Right renal cortex interstitium (tissue), 3 donors: Measurements from ENCODE around the gene HDAC2. TPM values are rescaled to one million over a fixed set of nuclear protein-coding genes. Genes with fewer than 3 reads are reported as not detected.
"Not testable (repeated sequence)": the region's sequence is repeated elsewhere in the genome, so short reads cannot be mapped to it uniquely, and the experiment has no call there.

Experiments
- DNase-seq, 3 donors: peaks; one replicate each; pipeline ENCODE4 v3.0.0-alpha.2; 2013; ENCODE audit warnings: low read depth in 3 of 3, low spot score in 2 of 3
- polyA plus RNA-seq, 3 donors: library from polyadenylated mRNA; unstranded; fragments of 120-200 nt; gene quantifications; one replicate each; pipeline ENCODE4 v1.2.1, GENCODE V29; 2013; ENCODE audit not compliant: insufficient read length in 3 of 3

Gene HDAC2
- polyA plus RNA-seq, 3 donors: 272 to 282 (median 277) TPM

- DNase-seq: no peak
Observed at GRCh38 chr6:113920663-113921267, 50.2 kb downstream of the HDAC2 start.

DNA sequence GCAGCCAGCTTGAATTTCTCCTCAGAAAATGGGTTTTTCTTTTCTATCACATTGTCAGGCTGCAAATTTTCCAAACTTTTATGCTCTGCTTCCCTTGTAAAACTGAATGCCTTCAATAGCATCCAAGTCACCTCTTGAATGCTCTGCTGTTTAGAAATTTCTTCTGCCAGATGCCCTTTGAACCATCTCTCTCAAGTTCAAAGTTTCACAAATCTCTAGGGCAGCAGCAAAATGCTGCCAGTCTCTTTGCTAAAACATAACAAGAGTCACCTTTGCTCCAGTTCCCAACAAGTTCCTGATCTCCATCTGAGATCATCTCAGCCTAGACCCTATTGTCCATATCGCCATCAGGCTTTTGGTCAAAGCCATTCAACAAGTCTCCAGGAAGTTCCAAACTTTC is 60.7 kb downstream of the HDAC2 start:
- DNase-seq: not testable (repeated sequence)

- peak; percentile 55 to 64 (median 63) for DNase-seq
Observed at GRCh38 chr6:113909224-113909856, 61.6 kb downstream of the HDAC2 start.

GRCh38 chr6:113908801-113909200 is 62.1 kb downstream of the HDAC2 start:
- DNase-seq: no peak

- no peak for DNase-seq
Observed at GRCh38 chr6:113907102-113907815, 63.7 kb downstream of the HDAC2 start.

- peak; percentile 38 to 44 (median 42) for DNase-seq
Observed at GRCh38 chr6:113903666-113904330, 67.2 kb downstream of the HDAC2 start.

- no peak for DNase-seq
Observed at GRCh38 chr6:113901482-113901881, 69.5 kb downstream of the HDAC2 start.

DNA sequence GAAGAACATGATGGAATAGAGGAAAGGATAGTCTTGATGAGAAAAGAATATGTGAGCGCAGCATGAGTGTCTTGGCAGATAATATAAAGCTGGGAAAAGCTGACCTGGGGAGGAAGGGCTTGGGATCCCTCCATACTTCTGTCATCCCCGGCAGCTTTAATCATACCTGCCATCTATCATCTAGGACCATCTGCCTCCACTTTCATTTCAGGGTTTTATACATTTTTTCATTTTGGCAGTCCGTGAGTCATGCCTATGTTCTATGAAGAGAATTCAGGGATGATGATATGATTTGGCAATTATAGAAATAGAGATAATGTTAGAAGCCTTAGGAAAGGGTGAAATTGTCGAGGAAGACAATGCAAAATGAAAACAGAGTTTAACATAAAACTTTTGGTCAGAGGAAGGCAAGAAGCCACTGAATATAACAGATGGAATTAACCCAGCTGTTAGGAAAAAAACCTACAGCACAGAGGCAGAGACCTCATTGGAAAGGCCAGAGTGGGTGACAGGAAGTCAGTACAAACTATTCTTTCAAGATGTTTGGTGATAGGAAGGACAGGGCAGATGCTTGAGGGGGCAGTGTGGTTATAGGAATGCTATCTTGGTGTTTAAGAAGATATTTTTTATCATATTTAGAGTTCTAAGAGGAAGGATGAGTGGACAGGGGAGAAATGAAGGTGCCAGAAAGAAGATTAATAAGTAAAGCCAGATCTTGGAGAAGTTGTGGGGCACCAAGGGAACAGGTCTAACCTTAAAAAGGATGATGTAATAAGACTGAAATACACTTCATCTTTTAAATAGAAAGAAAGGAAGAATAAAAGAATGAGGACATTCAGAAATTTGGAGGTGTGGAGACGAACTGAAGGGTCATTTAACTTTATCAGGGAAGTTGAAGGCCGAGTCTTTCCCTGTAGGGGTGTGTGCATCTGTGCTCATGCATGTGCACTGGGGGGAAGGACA is 76.0 kb downstream of the HDAC2 start:
- DNase-seq: no peak

DNA sequence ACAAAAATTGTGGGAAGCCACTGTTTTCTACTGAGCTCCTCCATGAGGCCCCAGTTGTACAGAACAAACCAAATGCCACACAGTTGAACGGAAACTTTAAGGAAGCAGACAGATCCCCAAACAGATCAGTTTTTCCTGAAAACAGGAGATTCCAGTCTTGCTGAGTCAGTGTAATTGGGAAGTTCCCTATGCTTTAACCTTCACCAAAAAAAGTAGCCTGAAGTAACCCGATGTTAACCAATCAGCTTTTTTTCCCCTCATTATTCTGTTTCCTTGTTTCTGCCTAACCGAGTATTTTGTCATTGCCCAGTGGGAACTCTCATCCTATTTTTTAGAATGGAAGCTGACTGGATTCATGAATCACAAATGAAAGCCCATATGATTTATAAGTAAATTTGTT is 77.1 kb downstream of the HDAC2 start:
- no peak for DNase-seq

DNA sequence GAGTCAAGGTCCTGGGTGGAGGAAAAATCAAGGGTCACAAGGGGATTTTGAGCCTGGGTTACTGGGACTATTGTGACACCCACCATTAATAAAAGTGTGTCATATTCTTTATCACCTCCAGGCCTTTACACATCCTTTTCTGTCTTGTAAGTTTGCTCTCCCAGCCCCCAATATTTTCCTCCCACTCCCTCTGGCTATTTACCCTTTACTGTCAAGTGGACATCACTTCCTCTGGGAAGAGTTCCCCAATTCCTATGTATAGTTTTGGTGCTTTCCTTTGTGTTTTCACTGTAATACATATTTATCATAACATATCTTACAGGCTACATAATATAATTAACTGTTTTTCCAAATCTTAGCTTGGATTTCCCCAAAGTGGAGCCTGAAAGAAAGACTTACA is 77.5 kb downstream of the HDAC2 start:
- DNase-seq: no peak

GRCh38 chr6:113888956-113889630 is 81.9 kb downstream of the HDAC2 start:
- DNase-seq: no peak

DNA sequence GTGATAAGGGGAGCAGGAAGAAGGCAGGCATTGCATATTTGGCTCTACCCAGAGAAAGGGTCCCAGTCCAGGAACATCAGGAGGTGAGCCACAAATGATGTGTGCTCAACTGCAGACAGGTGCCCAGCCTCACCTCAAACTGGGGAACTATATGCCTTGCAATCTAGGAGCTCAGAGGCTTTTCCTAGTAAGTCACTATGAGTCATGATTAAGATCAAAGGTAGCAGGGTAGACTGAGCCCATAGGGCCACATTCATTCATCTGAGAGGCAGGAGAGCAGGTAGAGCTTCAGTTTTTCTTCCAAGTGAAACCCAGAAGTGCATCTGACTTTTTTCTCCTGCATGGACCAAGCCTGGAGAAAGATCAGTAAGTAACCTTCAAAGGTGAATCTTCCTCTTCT is 82.5 kb downstream of the HDAC2 start:
- DNase-seq: no peak

DNA sequence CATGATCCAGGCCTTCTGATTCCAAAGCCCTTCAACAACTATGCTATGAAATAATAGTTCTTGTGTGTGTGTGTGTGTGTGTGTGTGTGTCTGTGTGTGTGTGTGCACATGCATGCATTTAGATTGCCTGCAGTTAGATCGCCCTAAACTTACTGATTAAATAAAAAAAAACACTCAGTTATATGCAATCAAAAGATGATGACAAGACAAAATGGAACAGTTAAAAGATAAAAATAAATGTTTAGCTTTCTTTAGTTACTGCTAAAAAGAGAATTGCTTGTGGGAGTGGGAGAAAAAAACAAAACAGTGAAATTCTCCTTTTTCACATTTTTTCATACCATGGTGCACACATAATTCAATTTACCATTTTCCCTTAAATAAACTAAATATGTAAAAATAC is 84.4 kb downstream of the HDAC2 start:
- DNase-seq: no peak

DNA sequence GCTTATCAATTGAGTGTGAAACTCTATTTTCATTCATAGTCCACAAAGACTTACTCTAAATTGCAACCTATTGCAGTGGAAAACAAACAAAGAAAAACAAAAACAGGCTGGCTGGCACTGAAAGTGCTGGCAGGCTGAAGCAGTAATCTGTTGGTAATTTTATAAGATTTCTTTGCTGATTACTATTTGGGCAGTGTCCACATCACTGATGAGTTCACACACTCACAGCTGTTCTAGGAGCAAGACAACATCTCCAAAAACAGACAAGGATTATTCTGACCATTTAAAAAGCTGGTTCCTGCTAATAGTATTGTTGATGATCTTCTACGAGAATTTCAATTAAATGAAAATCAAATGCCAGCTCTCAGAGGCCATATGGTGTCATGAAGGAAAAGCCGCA is 86.9 kb downstream of the HDAC2 start:
- no peak for DNase-seq

Other genes starting within 250 kb of the HDAC2 start
- gene MARCKS, start 113.8 kb downstream of the HDAC2 start, polyA plus RNA-seq: 100 to 1,000 TPM; 261 to 271 (median 264) TPM